Choroid plexus epithelial cell (primary cell): Measurements from ENCODE around the gene NRG2.

Source experiments
- DNase-seq: peaks from one replicate; pipeline ENCODE4 v3.0.0-alpha.2; 2010; ENCODE audit warnings: low read depth
- H3K4me3 ChIP-seq: 2 replicates; pipeline ENCODE4 v1.5.1; 2011; ENCODE audit warnings: low read depth, mild to moderate bottlenecking, control low read depth, low read length, moderate library complexity
- TF ChIP-seq, protein P1 (sequence below): conservative IDR thresholded peaks from 2 replicates; pipeline ENCODE4 v1.5.1; 2011; ENCODE audit warnings: low read depth, mild to moderate bottlenecking, control low read depth, inconsistent platforms, low read length, moderate library complexity

Gene NRG2

GRCh38 chr5:139812323-139812722, 230.8 kb downstream of the NRG2 start:
- no peak for DNase-seq

GRCh38 chr5:139811274-139811607, 231.9 kb downstream of the NRG2 start:
- TF ChIP-seq, protein P1, sequence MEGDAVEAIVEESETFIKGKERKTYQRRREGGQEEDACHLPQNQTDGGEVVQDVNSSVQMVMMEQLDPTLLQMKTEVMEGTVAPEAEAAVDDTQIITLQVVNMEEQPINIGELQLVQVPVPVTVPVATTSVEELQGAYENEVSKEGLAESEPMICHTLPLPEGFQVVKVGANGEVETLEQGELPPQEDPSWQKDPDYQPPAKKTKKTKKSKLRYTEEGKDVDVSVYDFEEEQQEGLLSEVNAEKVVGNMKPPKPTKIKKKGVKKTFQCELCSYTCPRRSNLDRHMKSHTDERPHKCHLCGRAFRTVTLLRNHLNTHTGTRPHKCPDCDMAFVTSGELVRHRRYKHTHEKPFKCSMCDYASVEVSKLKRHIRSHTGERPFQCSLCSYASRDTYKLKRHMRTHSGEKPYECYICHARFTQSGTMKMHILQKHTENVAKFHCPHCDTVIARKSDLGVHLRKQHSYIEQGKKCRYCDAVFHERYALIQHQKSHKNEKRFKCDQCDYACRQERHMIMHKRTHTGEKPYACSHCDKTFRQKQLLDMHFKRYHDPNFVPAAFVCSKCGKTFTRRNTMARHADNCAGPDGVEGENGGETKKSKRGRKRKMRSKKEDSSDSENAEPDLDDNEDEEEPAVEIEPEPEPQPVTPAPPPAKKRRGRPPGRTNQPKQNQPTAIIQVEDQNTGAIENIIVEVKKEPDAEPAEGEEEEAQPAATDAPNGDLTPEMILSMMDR, result no peak

More at GRCh38 chr5:139812323-139812722, 230.8 kb downstream of the NRG2 start:
- TF ChIP-seq, protein P1, result no peak
- no peak overlapping the region for H3K4me3 ChIP-seq

GRCh38 chr5:139810341-139811273, 232.5 kb downstream of the NRG2 start:
- TF ChIP-seq, protein P1, result no peak
- DNase-seq, result no peak
- H3K4me3 ChIP-seq, result no peak overlapping the region

More at GRCh38 chr5:139811274-139811607, 231.9 kb downstream of the NRG2 start:
- H3K4me3 ChIP-seq, result no peak overlapping the region
- DNase-seq, result no peak

- no peak overlapping the region for H3K4me3 ChIP-seq
- no peak for DNase-seq
- TF ChIP-seq, protein P1, result no peak
Observed at GRCh38 chr5:139809331-139809810, 233.7 kb downstream of the NRG2 start.

DNA sequence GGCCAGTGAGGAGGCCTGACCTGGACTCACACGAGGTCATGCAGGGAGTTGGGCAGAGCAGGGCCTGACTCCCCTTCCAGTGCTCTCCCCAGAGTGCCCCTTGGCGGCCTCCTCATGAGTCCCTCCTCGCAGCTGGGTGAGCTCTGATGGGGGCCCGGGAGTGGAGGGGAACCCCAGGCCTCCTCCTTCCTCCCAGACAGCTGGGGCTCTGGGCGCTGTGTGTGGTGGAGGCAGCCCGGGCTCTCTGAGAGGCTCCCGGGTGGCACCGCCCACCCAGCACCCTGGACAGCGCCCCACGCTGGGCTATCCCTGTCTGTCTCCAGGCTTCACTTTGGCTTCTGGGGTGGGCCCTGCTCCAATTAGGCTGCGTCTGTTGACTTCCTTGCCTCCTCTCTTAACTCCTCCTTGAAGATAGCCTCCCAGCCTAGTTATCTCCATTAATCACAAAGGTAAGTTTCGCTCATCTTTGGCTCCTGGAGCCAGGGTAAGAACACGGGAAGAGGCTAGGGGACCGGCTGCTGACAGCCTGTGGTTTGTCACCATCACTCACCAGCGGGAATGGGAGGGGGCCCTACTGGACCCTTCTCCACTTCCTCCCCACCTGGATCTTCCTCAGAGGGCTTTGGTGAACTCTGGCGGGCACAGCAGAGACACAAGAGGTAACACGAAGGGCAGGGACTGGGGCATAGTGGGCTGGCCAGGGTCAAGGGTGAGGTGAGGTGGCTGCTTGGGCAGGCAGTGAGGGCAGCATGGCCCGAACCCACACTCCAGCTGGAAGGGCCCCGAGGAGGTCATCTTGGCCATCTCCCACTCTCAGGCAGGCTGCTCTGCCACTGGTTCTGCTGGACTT, 234.4 kb downstream of the NRG2 start:
- DNase-seq, result peak; percentile 42
- TF ChIP-seq, protein P1, result no peak
- no peak overlapping the region for H3K4me3 ChIP-seq

DNA sequence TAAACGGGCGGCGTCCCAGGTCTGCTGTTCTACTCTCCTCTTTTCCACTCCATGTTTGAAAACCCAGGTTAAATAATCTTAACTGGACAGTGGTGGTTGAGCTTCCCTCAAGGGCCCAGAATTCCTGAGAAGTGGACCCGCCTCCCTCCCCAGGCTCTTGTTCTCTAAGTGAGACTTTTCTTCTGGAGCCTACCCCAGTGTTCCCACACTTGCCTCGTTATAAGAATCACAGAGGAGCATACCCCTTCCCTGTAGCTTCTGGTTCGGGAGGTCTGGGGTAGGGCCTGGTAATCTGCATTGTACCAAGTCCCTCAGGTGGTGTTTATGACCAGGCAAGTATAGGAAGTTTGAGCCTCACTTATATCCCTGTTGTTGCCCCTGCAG, 235.5 kb downstream of the NRG2 start:
- TF ChIP-seq, protein P1, result no peak
- no peak for DNase-seq
- H3K4me3 ChIP-seq, result no peak overlapping the region
